HepG2 (cell line): ENCODE results near the gene CENPB. TPM values are rescaled to one million over a fixed set of nuclear protein-coding genes. Genes with fewer than 3 reads are reported as not detected.
A peak's percentile ranks its signal among the peaks of the same experiment; 100 is the strongest.

ENCODE experiments used
- ATAD3A ChIP-seq: sonication (generic); formaldehyde crosslinking; IDR thresholded peaks from 2 replicates; pipeline ENCODE4 v1.4.0; 2020; ENCODE audit warnings: missing genetic modification reagents
- CHCHD3 ChIP-seq: sonication (generic); formaldehyde crosslinking; IDR thresholded peaks from 2 replicates; pipeline ENCODE4 v1.8.0; 2022; ENCODE audit warnings: mild to moderate bottlenecking, missing genetic modification reagents, moderate library complexity
- ELF4 ChIP-seq: sonication (generic); formaldehyde crosslinking; IDR thresholded peaks from 2 replicates; pipeline ENCODE4 v1.5.0; 2020; ENCODE audit warnings: missing genetic modification reagents, mild to moderate bottlenecking, moderate library complexity, borderline replicate concordance
- HOXA5 ChIP-seq: sonication (generic); formaldehyde crosslinking; IDR thresholded peaks from 2 replicates; pipeline ENCODE4 v1.4.0; 2020; ENCODE audit warnings: missing genetic modification reagents
- MEF2D ChIP-seq: sonication (generic); formaldehyde crosslinking; IDR thresholded peaks from 2 replicates; pipeline ENCODE4 v1.5.1; 2020; ENCODE audit warnings: mild to moderate bottlenecking, missing genetic modification reagents
- MEIS2 ChIP-seq: sonication (generic); formaldehyde crosslinking; IDR thresholded peaks from 2 replicates; pipeline ENCODE4 v1.9.0; 2021; ENCODE audit warnings: mild to moderate bottlenecking, missing genetic modification reagents
- RBAK ChIP-seq: sonication (generic); formaldehyde crosslinking; IDR thresholded peaks from 2 replicates; pipeline ENCODE4 v1.5.1; 2020; ENCODE audit warnings: mild to moderate bottlenecking, missing genetic modification reagents
- STAT5B ChIP-seq: sonication (generic); formaldehyde crosslinking; IDR thresholded peaks from 2 replicates; pipeline ENCODE4 v1.4.0; 2020; ENCODE audit warnings: missing genetic modification reagents
- TCF7 ChIP-seq: sonication (generic); IDR thresholded peaks from 2 replicates; pipeline ENCODE4 v1.6.1; 2016; ENCODE audit warnings: antibody characterized with exemption, low read depth
- U2AF2 ChIP-seq: fragments of 200-400 bp; formaldehyde crosslinking; IDR thresholded peaks from 2 replicates; pipeline ENCODE4 v1.6.1; 2017; ENCODE audit warnings: low read depth, mild to moderate bottlenecking, low read length
- ZBTB42 ChIP-seq: sonication (generic); formaldehyde crosslinking; IDR thresholded peaks from 2 replicates; pipeline ENCODE4 v1.5.0; 2020; ENCODE audit warnings: mild to moderate bottlenecking, missing genetic modification reagents
- ZNF260 ChIP-seq: sonication (generic); formaldehyde crosslinking; IDR thresholded peaks from 2 replicates; pipeline ENCODE4 v1.4.0; 2020; ENCODE audit warnings: missing genetic modification reagents, low read depth, mild to moderate bottlenecking, borderline replicate concordance
- ZNF510 ChIP-seq: sonication (generic); formaldehyde crosslinking; IDR thresholded peaks from 2 replicates; pipeline ENCODE4 v1.4.0; 2020; ENCODE audit warnings: low read depth, mild to moderate bottlenecking, missing genetic modification reagents
- ZNF615 ChIP-seq: sonication (generic); formaldehyde crosslinking; IDR thresholded peaks from 2 replicates; pipeline ENCODE4 v1.5.0; 2020; ENCODE audit warnings: mild to moderate bottlenecking, missing genetic modification reagents, borderline replicate concordance
- ZNF724P ChIP-seq: sonication (generic); formaldehyde crosslinking; IDR thresholded peaks from 2 replicates; pipeline ENCODE4 v1.8.0; 2022; ENCODE audit warnings: missing genetic modification reagents, borderline replicate concordance
- ZNF737 ChIP-seq: sonication (generic); formaldehyde crosslinking; IDR thresholded peaks from 2 replicates; pipeline ENCODE4 v1.5.0; 2020; ENCODE audit warnings: missing genetic modification reagents, mild to moderate bottlenecking, borderline replicate concordance
- ZNF772 ChIP-seq: sonication (generic); formaldehyde crosslinking; IDR thresholded peaks from 2 replicates; pipeline ENCODE4 v1.5.0; 2020; ENCODE audit warnings: mild to moderate bottlenecking, missing genetic modification reagents
- ZNF782 ChIP-seq: sonication (generic); formaldehyde crosslinking; IDR thresholded peaks from 2 replicates; pipeline ENCODE4 v1.4.0; 2020; ENCODE audit warnings: missing genetic modification reagents, mild to moderate bottlenecking, borderline replicate concordance
- ZNF816 ChIP-seq: sonication (generic); formaldehyde crosslinking; IDR thresholded peaks from 2 replicates; pipeline ENCODE4 v1.8.0; 2022; ENCODE audit warnings: missing genetic modification reagents, mild to moderate bottlenecking, borderline replicate concordance
- ZNF879 ChIP-seq: sonication (generic); formaldehyde crosslinking; IDR thresholded peaks from 2 replicates; pipeline ENCODE4 v1.8.1; 2023; ENCODE audit warnings: missing genetic modification reagents
- polyA plus RNA-seq, 8 experiments: library from polyadenylated mRNA; depleted of rRNA in 3 of 8; stranded (reverse) in 7 of 8; unstranded in 1 of 8; fragments of >200 nt; fragmentation: Illumina TruSeq in 4 of 8; extraction: Trizol in 4 of 8; gene quantifications; 2 replicates each; pipeline versions ENCODE4 v1.2.1 to v1.2.3, GENCODE V29; 2011 to 2016; ENCODE audit warnings: low read depth in 4 of 8, missing spikeins in 1 of 8, mixed read lengths in 1 of 8; ENCODE audit not compliant: insufficient read depth in 1 of 8
- total RNA-seq, 5 experiments: library from RNA; depleted of rRNA; stranded (reverse); fragments of >200 nt; fragmentation: Illumina TruSeq; extraction: Trizol; gene quantifications; 2 replicates each; pipeline ENCODE4 v1.2.3, GENCODE V29; 2016; ENCODE audit warnings: low read depth in 1 of 5
- TF ChIP-seq, protein P1 (sequence below): sonication (generic); formaldehyde crosslinking; IDR thresholded peaks from 2 replicates; pipeline ENCODE4 v1.4.0; 2020; ENCODE audit warnings: missing genetic modification reagents, borderline replicate concordance
- TF ChIP-seq, protein P2 (sequence below): sonication (generic); formaldehyde crosslinking; IDR thresholded peaks from 2 replicates; pipeline ENCODE4 v1.5.1; 2020; ENCODE audit warnings: mild to moderate bottlenecking, moderate library complexity, missing genetic modification reagents
- TF ChIP-seq, protein P3 (sequence below), 2 experiments: sonication (generic) in 1 of 2; formaldehyde crosslinking in 1 of 2; IDR thresholded peaks; 2 replicates each; pipeline versions ENCODE4 v1.5.1 to v1.6.1; 2011 to 2020; ENCODE audit warnings: borderline replicate concordance in 1 of 2, low read depth in 1 of 2, low read length in 1 of 2, mild to moderate bottlenecking in 1 of 2, missing genetic modification reagents in 1 of 2, moderate library complexity in 1 of 2

The CENPB gene
- total and polyA plus RNA-seq, 2 of the 13 experiments (the other 11 are each of a cell fraction or from before 2014, with no cell fraction given), result 10.4 to 54.5 TPM

DNA sequence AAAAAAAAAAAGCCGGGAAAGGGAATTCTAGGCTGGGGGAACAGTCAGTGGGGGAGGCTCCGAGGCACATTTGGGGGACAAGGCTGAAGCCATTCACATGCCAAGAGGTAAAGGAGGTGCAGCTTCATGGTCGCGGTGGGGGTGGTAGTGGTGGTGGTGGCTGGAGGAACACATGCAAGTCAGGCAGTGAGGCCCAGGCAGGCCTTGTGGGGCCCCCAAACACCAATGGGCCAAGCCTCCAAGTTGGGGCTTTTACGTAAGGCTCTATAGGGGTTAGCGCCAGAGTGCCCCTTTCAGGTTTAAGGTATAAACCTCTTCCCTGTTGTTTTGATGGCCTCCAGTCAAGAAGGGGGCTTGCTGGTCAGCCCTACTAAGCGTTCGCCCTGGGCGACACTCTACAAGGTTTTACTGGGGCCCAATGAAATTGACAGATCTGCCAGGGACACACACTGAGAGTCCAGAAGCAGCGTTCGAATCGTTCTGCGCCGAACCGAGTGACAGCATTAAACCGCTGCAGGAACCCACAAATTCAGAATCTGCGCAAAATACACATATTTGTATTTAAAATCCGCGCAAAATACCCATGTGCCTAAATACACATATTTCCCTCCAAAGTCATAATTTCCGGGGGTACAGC is 33.0 kb upstream of the CENPB start (continued):
- no peak; the same call in 1 of the 2 replicates for TF ChIP-seq ZNF510 (CRISPR knock-in tag)
- TF ChIP-seq, protein P1, sequence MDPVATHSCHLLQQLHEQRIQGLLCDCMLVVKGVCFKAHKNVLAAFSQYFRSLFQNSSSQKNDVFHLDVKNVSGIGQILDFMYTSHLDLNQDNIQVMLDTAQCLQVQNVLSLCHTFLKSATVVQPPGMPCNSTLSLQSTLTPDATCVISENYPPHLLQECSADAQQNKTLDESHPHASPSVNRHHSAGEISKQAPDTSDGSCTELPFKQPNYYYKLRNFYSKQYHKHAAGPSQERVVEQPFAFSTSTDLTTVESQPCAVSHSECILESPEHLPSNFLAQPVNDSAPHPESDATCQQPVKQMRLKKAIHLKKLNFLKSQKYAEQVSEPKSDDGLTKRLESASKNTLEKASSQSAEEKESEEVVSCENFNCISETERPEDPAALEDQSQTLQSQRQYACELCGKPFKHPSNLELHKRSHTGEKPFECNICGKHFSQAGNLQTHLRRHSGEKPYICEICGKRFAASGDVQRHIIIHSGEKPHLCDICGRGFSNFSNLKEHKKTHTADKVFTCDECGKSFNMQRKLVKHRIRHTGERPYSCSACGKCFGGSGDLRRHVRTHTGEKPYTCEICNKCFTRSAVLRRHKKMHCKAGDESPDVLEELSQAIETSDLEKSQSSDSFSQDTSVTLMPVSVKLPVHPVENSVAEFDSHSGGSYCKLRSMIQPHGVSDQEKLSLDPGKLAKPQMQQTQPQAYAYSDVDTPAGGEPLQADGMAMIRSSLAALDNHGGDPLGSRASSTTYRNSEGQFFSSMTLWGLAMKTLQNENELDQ (CRISPR knock-in tag), result peak; percentile 35; the same call in 1 of the 2 replicates
- TF ChIP-seq, protein P2, sequence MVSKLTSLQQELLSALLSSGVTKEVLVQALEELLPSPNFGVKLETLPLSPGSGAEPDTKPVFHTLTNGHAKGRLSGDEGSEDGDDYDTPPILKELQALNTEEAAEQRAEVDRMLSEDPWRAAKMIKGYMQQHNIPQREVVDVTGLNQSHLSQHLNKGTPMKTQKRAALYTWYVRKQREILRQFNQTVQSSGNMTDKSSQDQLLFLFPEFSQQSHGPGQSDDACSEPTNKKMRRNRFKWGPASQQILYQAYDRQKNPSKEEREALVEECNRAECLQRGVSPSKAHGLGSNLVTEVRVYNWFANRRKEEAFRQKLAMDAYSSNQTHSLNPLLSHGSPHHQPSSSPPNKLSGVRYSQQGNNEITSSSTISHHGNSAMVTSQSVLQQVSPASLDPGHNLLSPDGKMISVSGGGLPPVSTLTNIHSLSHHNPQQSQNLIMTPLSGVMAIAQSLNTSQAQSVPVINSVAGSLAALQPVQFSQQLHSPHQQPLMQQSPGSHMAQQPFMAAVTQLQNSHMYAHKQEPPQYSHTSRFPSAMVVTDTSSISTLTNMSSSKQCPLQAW, result no peak
- 0 out of 2 replicates have a peak, but pooled peaks have one; percentile 76 for TF ChIP-seq CHCHD3 (CRISPR knock-in tag)
- 0 out of 2 replicates have a peak, but pooled peaks have one; percentile 13 for TF ChIP-seq MEF2D (CRISPR knock-in tag)
- TF ChIP-seq ZNF879 (CRISPR knock-in tag), result 0 out of 2 replicates have a peak, but pooled peaks have one; percentile 19
- TF ChIP-seq ZNF724P (CRISPR knock-in tag), result 0 out of 2 replicates have a peak, but pooled peaks have one; percentile 42
- TF ChIP-seq ELF4 (CRISPR knock-in tag), result peak; percentile 78; the same call in 1 of the 2 replicates
- TF ChIP-seq ZNF260 (CRISPR knock-in tag), result no peak
- TF ChIP-seq ATAD3A (CRISPR knock-in tag), result 0 out of 2 replicates have a peak, but pooled peaks have one; percentile 49
- 0 out of 2 replicates have a peak, but pooled peaks have one; percentile 17 for TF ChIP-seq ZNF737 (CRISPR knock-in tag)
- peak; percentile 13; the same call in 1 of the 2 replicates for TF ChIP-seq ZNF615 (CRISPR knock-in tag)
- TF ChIP-seq RBAK (CRISPR knock-in tag), result 0 out of 2 replicates have a peak, but pooled peaks have one; percentile 14
- TF ChIP-seq, protein P3, sequence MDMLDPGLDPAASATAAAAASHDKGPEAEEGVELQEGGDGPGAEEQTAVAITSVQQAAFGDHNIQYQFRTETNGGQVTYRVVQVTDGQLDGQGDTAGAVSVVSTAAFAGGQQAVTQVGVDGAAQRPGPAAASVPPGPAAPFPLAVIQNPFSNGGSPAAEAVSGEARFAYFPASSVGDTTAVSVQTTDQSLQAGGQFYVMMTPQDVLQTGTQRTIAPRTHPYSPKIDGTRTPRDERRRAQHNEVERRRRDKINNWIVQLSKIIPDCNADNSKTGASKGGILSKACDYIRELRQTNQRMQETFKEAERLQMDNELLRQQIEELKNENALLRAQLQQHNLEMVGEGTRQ (IDR thresholded peaks at IDR 0.05; ENCODE audit: low read depth, low read length), result no peak
- TF ChIP-seq, protein P3 (CRISPR knock-in tag; IDR thresholded peaks at IDR 0.05; ENCODE audit: borderline replicate concordance), result peak; percentile 26; the same call in 1 of the 2 replicates
- peak; percentile 42 for TF ChIP-seq ZBTB42 (CRISPR knock-in tag)
- 0 out of 2 replicates have a peak, but pooled peaks have one; percentile 30 for TF ChIP-seq ZNF816 (CRISPR knock-in tag)
- TF ChIP-seq HOXA5 (CRISPR knock-in tag), result no peak
- TF ChIP-seq ZNF772, result no peak; the same call in none of the 2 replicates
- TF ChIP-seq TCF7, result no peak
- 0 out of 2 replicates have a peak, but pooled peaks have one; percentile 25 for TF ChIP-seq STAT5B (CRISPR knock-in tag)
- peak; percentile 25; the same call in 1 of the 2 replicates for TF ChIP-seq U2AF2
- TF ChIP-seq ZNF782 (CRISPR knock-in tag), result 0 out of 2 replicates have a peak, but pooled peaks have one; percentile 11
- TF ChIP-seq MEIS2, result no peak
